Loucy (cell line): ENCODE results near the gene GTF3C1.

Experiments
- EZH2phosphoT487 ChIP-seq: fragments of 200-600 bp; IDR thresholded peaks from 2 replicates; pipeline ENCODE4 v1.6.1; 2018; ENCODE audit warnings: antibody characterized with exemption, mild to moderate bottlenecking, moderate library complexity, borderline replicate concordance
- TF ChIP-seq, protein P1 (sequence below): fragments of 200-600 bp; sonication (generic); conservative IDR thresholded peaks from 2 replicates; pipeline ENCODE4 v1.5.1; 2014; ENCODE audit warnings: mild to moderate bottlenecking, antibody characterized with exemption, low read length

- TF ChIP-seq, protein P1, sequence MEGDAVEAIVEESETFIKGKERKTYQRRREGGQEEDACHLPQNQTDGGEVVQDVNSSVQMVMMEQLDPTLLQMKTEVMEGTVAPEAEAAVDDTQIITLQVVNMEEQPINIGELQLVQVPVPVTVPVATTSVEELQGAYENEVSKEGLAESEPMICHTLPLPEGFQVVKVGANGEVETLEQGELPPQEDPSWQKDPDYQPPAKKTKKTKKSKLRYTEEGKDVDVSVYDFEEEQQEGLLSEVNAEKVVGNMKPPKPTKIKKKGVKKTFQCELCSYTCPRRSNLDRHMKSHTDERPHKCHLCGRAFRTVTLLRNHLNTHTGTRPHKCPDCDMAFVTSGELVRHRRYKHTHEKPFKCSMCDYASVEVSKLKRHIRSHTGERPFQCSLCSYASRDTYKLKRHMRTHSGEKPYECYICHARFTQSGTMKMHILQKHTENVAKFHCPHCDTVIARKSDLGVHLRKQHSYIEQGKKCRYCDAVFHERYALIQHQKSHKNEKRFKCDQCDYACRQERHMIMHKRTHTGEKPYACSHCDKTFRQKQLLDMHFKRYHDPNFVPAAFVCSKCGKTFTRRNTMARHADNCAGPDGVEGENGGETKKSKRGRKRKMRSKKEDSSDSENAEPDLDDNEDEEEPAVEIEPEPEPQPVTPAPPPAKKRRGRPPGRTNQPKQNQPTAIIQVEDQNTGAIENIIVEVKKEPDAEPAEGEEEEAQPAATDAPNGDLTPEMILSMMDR: no peak
- no peak for TF ChIP-seq EZH2phosphoT487
Measured at GRCh38 chr16:27425961-27426360, 123.8 kb downstream of the GTF3C1 start.
